HG02852 (cell line): ENCODE data around the gene SGSM1.
"Not testable (repeated sequence)": the region's sequence is repeated elsewhere in the genome, so short reads cannot be mapped to it uniquely, and the experiment has no call there.

Experiments used
- ATAC-seq: cut with Tn5 transposase; IDR thresholded peaks from one replicate; pipeline ENCODE4 v1.9.1; 2021; ENCODE audit warnings: mild to moderate bottlenecking, moderate library complexity; ENCODE audit not compliant: unreplicated experiment

Gene SGSM1

GRCh38 chr22:24887260-24887659, 81.2 kb downstream of the SGSM1 start:
- ATAC-seq, result no peak

- no peak for ATAC-seq
These were observed 87.5 kb downstream of the SGSM1 start for GRCh38 chr22:24893341-24894070.

- ATAC-seq, result no peak
These were observed 88.4 kb downstream of the SGSM1 start for GRCh38 chr22:24894220-24894975.

GRCh38 chr22:24894998-24895397, 89.0 kb downstream of the SGSM1 start:
- ATAC-seq, result no peak

- no peak for ATAC-seq
These were observed 95.4 kb downstream of the SGSM1 start for GRCh38 chr22:24901448-24901847.

GRCh38 chr22:24905909-24906308, 99.9 kb downstream of the SGSM1 start:
- ATAC-seq, result no peak

- not testable (repeated sequence) for ATAC-seq
These were observed 101.1 kb downstream of the SGSM1 start for GRCh38 chr22:24907101-24907500.

GRCh38 chr22:24920029-24920428, 114.0 kb downstream of the SGSM1 start:
- ATAC-seq, result no peak

- no peak for ATAC-seq
These were observed 119.8 kb downstream of the SGSM1 start for GRCh38 chr22:24925586-24926427.

- no peak for ATAC-seq
These were observed 120.4 kb downstream of the SGSM1 start for GRCh38 chr22:24926428-24926725.

GRCh38 chr22:24926849-24927579, 121.0 kb downstream of the SGSM1 start:
- ATAC-seq, result no peak

- no peak for ATAC-seq
These were observed 122.3 kb downstream of the SGSM1 start for GRCh38 chr22:24928322-24928721.

GRCh38 chr22:24930678-24931077, 124.7 kb downstream of the SGSM1 start:
- no peak for ATAC-seq

- no peak for ATAC-seq
These were observed 129.9 kb downstream of the SGSM1 start for GRCh38 chr22:24935771-24936483.

- ATAC-seq, result no peak
These were observed 131.1 kb downstream of the SGSM1 start for GRCh38 chr22:24937114-24937513.

GRCh38 chr22:24938741-24939341, 132.8 kb downstream of the SGSM1 start:
- ATAC-seq, result no peak

GRCh38 chr22:24942301-24942700, 136.3 kb downstream of the SGSM1 start:
- ATAC-seq, result no peak

- ATAC-seq, result no peak
These were observed 138.4 kb downstream of the SGSM1 start for GRCh38 chr22:24944217-24944937.

- ATAC-seq, result no peak
These were observed 139.4 kb downstream of the SGSM1 start for GRCh38 chr22:24945430-24945829.
